ENCODE data around the gene MON1B. TPM values are rescaled to one million over a fixed set of nuclear protein-coding genes. Genes with fewer than 3 reads are reported as not detected.

The MON1B gene
- total RNA-seq, 4 donors from 2014 or later, result 13.9 to 22.9 (median 18.8) TPM

GRCh38 chr16:77214411-77215138 is 23.6 kb downstream of the MON1B start:
- intact Hi-C loops (cut with DNase I; ENCODE audit: low total_unique reads), result no loop called here
- no peak overlapping the region for H3K4me3 ChIP-seq (ENCODE audit: low read depth, poor library complexity, severe bottlenecking)
- peak in 1 of 2 donors; percentile 52 for DNase-seq (ENCODE audit: low spot score in 2 of 2)
- 87 to 98% methylated on average over 11 to 12 of the region's 12 CpGs for WGBS, 2 donors
- TF ChIP-seq POLR2A (IDR thresholded peaks at IDR 0.05), result no peak
- TF ChIP-seq CTCF (IDR thresholded peaks at IDR 0.05), result no peak

- TF ChIP-seq POLR2A (IDR thresholded peaks at IDR 0.05) (no peak), CTCF (IDR thresholded peaks at IDR 0.05) (no peak)
- DNase-seq (ENCODE audit: low spot score in 2 of 2), result no peak
- no peak overlapping the region for H3K4me3 ChIP-seq (ENCODE audit: low read depth, poor library complexity, severe bottlenecking)
- intact Hi-C loops (cut with DNase I; ENCODE audit: low total_unique reads), result no loop called here
- 88 to 94% methylated on average over 3 of the region's 3 CpGs for WGBS, 2 donors
These were observed 28.4 kb downstream of the MON1B start for GRCh38 chr16:77219437-77219836.

GRCh38 chr16:77220427-77220826 is 29.4 kb downstream of the MON1B start:
- H3K4me3 ChIP-seq (ENCODE audit: low read depth, poor library complexity, severe bottlenecking), result no peak overlapping the region
- no peak for TF ChIP-seq CTCF (IDR thresholded peaks at IDR 0.05)
- no peak for TF ChIP-seq POLR2A (IDR thresholded peaks at IDR 0.05)
- DNase-seq (ENCODE audit: low spot score in 2 of 2), result peak in 1 of 2 donors; percentile 12
- intact Hi-C loops (cut with DNase I; ENCODE audit: low total_unique reads), result no loop called here
- WGBS, 2 donors, result 50 to 75% methylated on average over 3 of the region's 3 CpGs

GRCh38 chr16:77221482-77221881 is 30.5 kb downstream of the MON1B start:
- no peak for DNase-seq (ENCODE audit: low spot score in 2 of 2)
- intact Hi-C loops (cut with DNase I; ENCODE audit: low total_unique reads), result no loop called here
- H3K4me3 ChIP-seq (ENCODE audit: low read depth, poor library complexity, severe bottlenecking), result no peak overlapping the region
- 89% methylated on average over 4 of the region's 4 CpGs for WGBS, 2 donors
- no peak for TF ChIP-seq CTCF (IDR thresholded peaks at IDR 0.05)

- TF ChIP-seq CTCF (IDR thresholded peaks at IDR 0.05), result no peak
- no peak for TF ChIP-seq POLR2A (IDR thresholded peaks at IDR 0.05)
- 62 to 76% methylated on average over 10 of the region's 10 CpGs for WGBS, 2 donors
These were observed 32.2 kb downstream of the MON1B start for GRCh38 chr16:77223184-77223583.

GRCh38 chr16:77225182-77225581 is 34.2 kb downstream of the MON1B start:
- WGBS, 2 donors, result 86 to 92% methylated on average over 3 of the region's 3 CpGs
- intact Hi-C loops (cut with DNase I; ENCODE audit: low total_unique reads), result no loop called here
- TF ChIP-seq CTCF (IDR thresholded peaks at IDR 0.05), result no peak
- no peak for DNase-seq (ENCODE audit: low spot score in 2 of 2)
- no peak overlapping the region for H3K4me3 ChIP-seq (ENCODE audit: low read depth, poor library complexity, severe bottlenecking)

More at GRCh38 chr16:77223184-77223583, 32.2 kb downstream of the MON1B start:
- intact Hi-C loops (cut with DNase I; ENCODE audit: low total_unique reads), result no loop called here
- no peak overlapping the region for H3K4me3 ChIP-seq (ENCODE audit: low read depth, poor library complexity, severe bottlenecking)
- DNase-seq (ENCODE audit: low spot score in 2 of 2), result peak in 1 of 2 donors; percentile 60
